HG02798 (cell line): ENCODE measurements around the gene NEUROD6.

Experiments
- ATAC-seq: cut with Tn5 transposase; IDR thresholded peaks from one replicate; pipeline ENCODE4 v1.9.1; 2021; ENCODE audit warnings: mild to moderate bottlenecking; ENCODE audit not compliant: unreplicated experiment, poor library complexity

Gene NEUROD6

DNA sequence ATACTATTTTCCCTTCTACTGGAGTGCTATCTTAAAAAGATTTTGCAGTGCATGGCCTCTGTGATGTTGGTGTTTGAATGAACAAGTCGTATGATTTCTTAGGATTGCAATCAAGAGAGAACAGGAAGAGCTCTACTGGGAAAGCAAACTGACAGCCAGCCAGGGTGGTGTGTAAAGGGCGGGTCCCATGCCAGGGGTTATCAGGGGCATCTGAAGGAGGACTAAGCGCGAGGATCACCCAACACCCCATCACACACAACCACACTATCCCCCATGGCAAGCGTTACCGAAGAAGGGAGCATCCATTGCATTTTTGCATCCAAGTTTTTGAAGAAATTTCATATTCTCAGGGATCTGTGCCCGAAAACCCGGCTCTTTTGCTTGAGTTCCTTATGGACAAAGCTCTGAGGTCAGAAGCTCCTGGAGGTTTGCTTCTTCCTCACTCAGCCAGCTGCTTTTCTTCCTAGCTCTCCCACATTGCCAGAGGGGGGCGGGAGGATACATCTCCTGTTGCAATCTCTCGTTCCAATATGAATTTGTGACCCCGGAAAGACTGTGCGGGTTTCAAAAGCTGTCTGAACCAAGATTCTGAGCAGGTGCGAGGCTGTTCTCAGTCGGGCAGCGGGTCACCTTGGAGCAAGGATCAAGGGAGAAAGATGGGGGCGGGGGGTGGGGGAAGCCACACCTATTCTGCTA, 5.2 kb downstream of the NEUROD6 start:
- no peak for ATAC-seq

DNA sequence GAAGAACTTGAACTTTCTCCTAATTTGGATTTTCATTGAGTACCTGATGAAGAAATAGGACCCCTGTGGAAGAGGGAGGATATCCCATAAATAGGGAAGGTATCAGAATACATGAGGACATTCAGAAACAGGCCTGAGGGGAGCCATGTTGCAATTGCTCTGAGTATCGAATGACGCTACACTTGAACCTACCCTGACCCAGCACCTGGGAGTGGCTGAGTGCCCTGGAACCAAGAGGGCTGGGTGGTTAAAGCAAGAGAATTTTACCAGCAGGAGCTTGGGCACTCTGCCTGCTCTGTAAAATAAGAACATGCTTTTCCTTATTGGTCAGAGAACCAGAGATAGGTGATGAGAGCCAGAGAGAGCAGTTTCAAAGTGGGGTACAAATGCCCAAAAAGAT, 7.2 kb downstream of the NEUROD6 start:
- ATAC-seq, result no peak

DNA sequence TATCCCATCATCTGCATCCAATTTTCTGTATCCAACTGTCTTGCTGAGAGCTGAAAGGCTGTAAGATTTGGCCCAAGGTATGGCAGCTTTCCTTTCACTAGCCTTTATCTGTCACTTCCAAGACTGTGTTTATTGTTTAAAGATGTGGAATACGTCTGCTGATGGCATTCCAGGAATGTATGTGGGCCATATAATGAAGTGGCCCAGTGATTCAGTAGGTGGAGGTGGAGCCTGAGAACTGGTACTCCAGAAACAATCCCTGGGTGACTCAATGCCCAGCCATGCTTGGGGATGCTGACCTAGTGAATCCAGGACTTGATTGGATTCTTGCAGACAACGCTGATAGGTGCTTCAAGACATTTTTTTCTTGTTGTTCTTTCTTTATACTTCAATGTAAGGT, 13.5 kb downstream of the NEUROD6 start:
- ATAC-seq, result no peak

DNA sequence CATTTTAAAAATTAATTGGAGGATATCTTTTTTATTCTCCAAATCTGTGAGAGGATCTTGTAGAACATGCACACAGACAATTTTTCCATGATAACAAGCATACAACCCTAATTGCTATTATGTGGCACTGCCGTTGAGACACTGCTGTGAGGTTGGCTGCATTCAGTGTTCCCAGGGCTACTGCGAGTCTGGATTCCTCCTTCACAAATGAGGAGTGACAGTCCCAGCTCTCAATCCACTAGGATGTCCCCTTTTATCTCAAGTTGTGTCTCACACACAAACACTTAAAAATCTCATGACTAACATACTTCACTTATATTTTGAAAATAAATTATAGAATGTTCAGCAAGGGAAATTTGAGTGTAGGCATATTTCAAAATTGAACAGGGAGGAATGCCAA, 14.1 kb downstream of the NEUROD6 start:
- no peak for ATAC-seq

DNA sequence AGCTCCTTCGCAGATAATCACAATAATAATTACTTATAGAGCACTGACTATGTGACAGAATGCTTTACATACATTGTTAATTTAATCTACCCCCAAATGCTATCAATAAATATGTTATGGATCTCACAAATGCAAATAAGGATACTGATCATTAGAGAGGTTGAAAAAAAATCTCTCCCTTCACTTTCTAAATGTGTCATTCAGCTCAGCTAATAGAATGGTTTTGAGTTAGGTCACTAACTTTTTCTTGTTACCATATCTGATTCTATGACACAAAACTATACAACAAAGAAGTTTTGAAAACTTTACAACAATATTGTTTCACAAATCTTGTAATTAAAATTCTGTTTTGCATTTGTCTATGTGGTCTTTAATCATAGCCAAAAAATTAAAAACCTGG, 17.4 kb downstream of the NEUROD6 start:
- ATAC-seq, result no peak

DNA sequence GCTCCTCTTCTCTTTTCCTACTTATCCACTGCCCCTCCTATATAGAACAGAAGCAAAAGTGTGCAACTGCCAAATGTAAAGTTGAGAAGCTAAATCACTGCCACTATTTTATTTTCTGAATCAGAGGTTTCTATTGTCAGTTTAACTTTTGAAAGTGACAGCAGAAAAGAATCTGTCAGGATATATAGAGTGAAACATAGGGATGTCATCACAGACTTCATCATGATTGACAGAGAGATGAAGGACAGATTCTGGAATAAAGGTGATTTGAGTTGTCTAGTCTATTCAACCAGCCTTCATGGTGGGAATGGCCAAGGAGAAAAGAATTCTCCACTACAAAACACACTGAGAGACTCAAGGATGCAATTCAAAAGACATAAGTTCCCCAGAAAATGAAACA, 19.9 kb downstream of the NEUROD6 start:
- no peak for ATAC-seq

DNA sequence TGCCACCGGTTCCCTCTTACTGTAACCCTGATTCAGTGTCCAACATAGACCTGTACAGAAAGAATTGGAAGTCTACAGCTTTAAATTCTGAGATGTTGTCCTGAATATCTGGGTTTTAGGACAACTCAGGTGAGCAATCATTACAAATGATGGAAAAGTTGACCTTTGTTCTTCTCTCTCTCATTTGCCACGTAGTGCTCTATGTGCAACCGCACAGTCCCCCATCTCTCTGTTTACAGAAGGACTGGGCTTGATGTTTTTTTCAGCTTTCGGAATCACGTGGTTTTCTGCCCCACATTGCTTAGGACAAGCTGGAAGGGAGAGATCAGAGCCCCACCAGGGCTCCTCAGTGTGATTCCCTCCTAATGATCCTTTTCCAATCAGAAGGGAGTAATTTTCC, 22.2 kb downstream of the NEUROD6 start:
- ATAC-seq, result no peak

DNA sequence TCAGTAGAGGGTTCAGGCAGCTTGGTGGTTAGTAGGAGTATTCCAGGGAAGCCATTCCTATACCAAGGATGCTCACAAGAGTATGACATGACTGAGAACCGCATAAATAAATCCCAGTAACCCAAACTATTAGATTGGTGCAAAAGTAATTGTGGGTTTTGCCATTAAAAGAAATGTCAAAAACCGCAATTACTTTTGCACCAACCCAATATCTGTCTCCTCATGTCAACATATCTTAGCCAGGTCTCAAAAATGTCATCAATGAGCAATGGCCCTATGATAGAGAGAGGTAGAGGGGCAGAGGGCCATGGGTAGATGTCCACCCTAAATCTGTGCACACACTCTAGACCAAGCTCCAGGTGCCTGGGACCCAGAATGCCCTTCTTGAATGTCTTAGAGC, 23.6 kb downstream of the NEUROD6 start:
- ATAC-seq, result no peak

DNA sequence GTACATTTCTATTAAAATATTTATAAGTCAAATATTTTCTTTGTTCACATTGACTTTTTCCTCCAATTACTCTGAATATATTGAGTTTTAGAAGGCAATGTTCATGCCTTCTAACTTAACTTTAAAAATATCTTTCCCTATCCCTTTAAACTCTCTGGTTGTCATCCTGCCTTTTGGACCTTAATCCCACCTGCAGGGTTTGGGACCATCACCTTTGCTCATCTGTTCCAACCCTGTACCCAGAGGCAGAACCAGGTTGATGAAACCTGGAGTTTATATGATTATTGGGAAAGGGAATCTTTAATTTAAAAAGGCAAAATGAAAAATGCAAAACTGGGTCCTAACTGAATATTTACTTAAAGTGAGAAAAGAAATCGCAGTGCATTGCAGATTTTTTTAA, 24.8 kb downstream of the NEUROD6 start:
- ATAC-seq, result no peak

DNA sequence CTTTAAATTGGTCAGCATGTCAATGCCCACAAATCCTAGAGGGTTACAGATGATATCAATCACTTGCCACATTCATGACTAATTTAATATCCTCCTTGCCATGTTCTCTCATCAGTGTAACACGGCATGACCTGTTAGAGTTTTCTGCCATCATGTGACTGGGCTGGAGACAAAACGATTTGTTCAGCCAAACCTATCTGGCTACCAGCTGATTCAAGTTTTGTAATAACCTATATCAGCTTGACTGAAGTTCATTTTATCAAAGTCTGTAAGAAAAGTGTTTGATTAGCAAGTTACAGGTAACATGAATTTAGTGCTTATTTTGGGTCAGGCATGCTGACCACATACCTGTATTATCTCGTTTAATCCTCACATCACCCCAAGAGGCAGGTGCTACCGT, 25.7 kb downstream of the NEUROD6 start:
- ATAC-seq, result no peak

DNA sequence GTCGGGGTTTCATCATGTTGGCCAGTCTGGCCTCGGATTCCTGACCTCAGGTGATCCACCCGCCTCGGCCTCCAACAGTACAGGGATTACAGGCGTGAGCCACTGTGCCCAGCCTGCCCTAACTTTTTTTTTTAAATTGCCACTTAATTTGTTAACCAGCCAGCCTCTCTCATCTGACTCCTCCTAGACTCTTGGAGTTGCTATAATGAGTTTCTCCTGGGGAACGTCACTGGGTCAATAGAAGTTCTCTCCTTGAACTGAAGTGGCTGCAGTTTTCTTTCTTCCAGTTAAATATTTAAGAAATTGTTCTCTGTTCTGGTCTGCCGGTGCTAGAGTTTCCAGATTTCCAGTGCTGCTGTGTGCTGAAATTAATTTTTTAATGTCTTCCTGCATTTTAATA, 27.6 kb downstream of the NEUROD6 start:
- ATAC-seq, result no peak

DNA sequence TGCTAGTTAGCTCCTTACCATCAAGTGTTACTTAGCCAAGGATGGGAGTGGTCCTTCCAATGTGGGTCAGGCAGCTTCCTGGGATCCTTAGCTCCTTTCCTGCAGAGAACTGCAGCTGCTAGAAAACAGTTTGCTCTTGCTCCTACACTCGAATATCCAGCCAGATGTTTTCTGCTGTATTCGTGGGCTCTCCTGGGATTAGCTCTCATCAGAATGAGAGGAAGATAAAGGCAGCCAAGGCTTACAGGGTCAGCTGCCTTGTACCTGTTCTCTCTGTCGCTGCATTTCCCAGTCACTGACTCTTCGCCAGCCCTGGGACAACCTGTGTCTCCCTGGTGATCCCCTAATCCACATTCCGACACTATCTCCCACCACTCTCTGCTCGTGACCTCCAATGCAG, 29.0 kb downstream of the NEUROD6 start:
- no peak for ATAC-seq

DNA sequence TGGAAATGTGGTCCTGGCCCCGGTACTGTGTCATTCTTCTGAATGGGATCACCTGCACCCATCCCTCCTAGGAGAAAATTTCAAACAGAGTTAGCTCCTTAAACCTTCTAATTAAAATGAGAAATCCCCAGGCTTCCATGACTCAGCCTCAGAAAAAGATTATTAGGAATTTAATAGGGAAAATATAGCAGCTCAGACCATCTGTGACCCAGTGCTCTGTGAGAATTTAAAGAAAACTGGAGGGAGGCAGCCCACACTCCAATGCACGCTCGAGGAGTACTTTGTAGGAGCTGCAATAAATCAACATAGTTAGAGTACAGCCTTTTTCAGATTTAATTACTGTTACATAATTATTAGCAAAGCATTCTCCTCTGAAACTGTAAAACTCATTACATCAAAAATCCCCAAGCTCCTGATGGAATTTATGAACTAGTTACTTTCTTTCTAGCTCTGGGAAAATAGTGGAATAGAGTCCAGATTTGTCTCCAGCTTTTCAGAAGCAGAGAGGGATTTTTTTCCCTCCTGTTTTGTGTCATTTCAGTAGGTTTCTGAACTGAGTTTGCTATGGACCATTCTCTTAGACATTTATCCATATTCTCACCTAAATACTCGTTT, 30.1 kb downstream of the NEUROD6 start:
- no peak for ATAC-seq

DNA sequence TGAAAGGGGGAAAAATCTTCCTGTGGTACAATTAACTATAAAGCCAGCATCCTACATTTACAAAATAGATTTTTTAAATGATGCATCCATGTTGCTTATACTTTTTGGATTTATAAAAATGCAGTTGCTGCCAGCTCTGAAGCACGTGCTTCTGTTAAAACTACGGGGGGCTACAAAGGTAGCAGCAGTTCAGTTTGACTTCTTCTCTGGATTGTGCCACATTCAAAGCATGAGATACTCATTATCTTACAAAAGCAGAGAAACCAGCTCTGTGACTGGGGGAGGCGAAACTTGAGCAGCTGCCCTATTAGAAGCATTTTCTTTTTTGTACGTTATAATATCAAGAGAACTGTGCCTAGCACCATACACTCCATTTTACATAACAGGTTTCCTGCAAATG, 31.1 kb downstream of the NEUROD6 start:
- no peak for ATAC-seq

DNA sequence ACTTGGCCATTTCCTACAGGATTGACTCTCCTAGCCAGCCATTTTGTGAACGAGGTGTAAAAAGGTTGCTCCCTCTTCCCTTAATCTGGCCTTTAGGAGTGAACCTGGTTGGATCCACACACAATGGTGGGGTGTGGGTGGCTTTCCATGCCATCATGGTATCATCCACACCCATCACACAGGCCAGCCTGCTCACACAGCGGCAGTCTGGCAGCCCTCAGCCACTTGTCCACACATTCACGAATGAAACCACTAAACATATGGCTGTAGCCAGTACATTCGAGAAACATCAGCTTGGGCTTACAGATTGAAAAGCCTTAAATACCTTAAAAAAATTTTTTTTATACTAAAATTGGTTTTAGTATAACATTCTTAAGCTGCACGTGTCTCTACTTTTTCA, 31.9 kb downstream of the NEUROD6 start:
- ATAC-seq, result no peak

DNA sequence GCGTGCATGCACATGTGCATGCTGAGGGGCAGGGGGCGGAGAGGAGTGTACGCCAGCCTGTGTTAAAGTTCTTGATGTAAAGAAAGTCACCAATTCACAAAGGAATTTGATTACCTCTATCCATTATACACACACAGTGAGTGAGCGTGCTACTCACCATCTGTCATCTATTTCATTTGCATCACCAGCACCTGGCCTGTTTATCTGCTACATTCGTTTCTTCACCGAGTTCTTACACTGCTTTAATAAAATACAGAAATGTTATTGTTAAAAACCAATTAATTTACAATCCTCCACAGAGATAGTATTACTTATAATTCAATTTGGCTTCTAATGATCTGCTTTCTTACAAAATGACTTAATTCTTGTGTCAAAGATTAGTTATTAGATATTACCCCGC, 32.6 kb downstream of the NEUROD6 start:
- ATAC-seq, result no peak

DNA sequence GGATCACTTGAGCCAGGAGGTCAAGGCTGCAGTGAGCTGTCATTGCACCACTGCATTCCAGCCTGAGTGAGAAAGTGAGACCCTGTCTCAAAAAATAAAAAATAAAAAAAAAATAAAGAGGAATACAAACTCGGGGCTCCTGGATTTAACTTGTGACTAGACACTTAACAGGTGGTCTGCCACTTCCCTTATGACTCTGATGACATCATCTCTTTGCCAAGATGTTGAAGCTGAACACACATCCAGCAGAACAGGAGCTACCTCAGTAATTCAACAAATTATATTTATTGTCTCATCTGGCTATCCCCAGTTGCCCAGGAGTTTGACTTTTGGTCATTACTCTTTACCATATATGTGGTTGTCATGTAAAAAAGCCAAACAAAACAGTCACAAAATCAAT, 35.3 kb downstream of the NEUROD6 start:
- ATAC-seq, result no peak

DNA sequence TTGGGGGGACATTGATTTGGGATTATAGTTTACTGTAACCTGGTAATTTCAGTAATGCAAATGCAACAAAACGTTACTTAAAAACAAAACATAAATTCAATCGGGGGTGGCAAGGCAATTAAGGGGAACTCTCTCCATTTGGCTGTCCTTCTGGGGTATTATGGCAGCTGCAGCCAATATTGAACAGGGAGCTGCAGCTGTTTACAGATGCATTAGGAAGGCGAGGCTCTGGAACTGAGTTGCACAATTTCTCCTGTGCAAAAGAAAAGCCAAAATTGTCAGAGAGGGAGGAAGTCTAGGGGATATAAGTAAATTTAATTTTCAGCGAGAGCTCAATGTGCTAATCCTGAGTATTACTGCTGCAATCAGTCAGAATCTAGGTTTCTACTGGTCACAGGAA, 36.1 kb downstream of the NEUROD6 start:
- ATAC-seq, result no peak

DNA sequence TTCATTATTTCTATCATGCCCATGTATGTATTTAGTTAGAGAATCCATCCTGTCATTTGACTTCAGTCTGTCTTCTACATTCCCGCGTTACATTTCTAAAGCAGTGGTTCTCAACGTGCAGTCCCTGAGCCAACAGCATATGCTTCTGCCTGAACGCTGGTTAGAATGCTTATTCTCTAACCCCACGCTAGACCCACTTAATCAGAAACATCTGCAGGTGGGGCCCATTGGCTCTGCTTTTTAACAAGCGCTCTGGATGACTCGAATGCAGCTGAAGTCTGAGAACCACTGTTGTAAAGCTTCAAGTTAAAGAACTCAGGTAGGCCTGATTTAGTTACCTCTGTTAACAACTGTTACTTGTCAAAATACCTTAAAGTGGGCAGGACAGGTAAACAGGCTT, 38.2 kb downstream of the NEUROD6 start:
- ATAC-seq, result no peak

DNA sequence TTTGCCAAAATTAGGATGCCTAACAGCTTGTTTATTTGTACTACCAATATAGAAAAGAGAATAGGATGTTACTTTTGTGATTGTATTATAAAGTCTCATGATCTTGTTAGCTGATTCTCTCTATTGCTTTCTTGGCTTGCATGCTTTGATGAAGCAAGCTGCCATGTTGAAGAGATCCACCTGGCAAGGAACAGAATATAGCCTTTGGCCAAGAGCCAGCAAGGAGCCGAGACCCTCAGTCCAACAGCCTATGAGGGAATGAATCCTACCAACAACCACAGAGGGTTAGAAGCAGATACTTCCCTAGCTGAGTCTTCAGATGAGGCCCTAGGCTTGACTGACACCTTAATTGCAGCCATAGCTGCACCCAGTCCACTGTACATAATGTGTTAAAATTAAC, 41.2 kb downstream of the NEUROD6 start:
- no peak for ATAC-seq

DNA sequence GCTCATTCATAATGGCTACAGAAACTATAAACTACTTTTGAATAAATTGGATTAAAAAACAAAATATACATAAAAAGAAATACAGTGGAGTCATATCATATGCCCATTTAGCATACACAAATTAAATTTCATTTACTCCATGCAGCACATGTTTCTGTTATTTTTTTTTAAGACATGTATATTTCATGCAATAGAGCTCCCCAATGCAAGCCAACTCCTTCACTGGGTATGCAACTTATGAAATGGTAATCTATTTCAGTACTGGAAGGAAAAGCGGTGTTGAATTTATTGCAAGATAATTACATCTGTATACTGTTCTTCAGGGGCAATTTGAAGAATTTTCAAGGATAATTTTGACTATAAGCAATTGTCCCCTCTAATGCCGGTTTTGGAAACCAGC, 49.9 kb downstream of the NEUROD6 start:
- ATAC-seq, result no peak
